NCI-H1417 treated with DMSO at 0.1 percent for 48 hours (cell line): Measurements from ENCODE around the gene COL17A1.

Experiments
- DNase-seq: peaks from one replicate; lab custom pipeline; 2025; lab: John Stamatoyannopoulos, UW

The COL17A1 gene

DNA sequence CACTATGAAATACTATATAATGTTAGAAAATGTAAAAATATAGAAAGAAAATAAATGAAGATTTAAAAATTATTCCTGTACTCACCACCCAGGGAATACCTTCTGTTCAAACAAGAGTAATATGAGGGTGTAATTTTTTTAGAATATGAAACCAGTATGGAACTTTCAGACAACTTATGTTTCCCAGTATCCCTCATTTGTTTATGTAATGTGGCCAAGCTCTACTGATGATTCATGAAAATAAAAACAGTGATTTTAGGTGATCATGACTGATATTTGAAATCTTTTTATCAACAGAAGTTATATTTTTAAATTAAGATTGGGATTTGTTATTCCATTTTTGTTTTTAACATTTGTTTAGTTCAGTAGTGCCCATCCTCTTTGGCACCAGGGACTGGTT lies 100.0 kb downstream of the COL17A1 start:
- no peak for DNase-seq

DNA sequence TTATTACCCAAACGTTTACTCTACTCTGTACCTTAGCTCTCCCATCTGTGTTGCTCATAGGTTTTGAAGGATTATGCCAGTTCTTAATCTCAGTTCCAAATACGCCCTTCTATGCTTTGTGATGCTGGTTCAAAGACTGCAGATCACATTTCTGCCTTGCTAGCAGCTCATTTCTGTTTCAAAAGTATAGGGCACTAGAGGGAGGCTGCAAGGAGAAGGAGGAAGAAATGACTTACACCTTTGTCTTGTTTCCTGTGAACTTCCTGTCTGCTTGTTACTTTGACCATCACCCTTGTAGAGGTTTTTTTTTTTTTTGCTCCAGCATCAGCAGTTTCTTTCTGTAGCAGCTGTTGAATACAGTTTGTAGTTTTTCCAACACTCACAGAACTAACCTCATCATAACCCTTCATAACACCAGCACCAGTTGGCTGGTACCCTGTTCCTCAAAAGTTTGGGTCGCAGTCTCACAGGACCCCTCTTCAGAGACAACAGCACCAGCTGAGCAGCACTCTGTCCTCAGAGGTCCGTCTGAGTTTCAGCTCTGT lies 102.2 kb downstream of the COL17A1 start:
- no peak for DNase-seq

DNA sequence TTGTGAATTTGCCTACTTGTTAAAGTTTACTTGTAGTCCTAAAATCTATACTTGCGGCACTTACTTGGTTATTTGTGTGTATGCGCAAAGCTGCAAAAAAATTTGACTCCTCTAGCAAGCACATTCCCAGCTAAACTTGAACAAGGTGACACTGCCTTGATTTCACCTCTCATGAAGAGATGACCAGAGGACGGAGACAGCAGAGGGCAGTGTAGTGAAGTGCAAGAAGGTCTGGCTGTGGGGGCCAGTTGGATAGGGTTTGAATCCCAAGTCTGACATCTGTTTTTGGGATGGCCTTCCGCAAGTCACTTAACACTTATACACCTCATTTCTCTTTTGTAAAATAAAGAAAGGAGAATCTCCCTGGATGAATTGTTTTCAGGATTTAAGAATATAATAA lies 103.0 kb downstream of the COL17A1 start:
- DNase-seq, result no peak
